ENCODE data around the gene TYRP1.

Gene TYRP1

DNA sequence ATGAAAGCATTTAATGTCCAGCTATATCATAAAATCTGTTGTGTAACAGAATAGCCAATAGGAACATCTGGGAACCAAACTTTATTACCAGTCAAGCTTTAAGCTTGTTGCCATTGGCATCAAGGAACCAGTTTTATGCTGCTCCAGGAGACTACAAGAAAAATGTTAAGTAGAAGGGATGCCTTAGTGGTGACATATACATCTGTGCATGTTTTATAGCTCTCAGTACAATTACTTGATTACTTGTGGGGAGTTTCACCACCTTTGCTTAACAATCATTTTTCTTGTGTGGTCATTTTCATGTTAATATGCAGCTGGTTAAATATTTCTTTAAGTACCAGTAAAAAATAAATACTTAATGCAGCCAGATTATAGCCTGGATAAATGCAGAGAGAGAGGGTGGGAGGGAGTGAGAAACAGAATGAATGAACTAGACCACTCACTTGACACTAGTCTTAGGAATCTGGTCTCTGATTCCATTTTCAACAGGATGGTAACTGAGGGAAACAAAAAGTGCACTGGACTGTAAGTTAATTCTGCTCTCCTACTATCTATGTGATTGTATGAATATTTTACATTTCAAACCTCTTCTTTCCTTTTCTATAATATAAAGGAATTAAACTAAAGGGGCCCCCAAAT, 45.9 kb downstream of the TYRP1 start:
- no peak overlapping the region for H3K4me3 ChIP-seq (replicated peaks; ENCODE audit: low read depth, low read length)
- TF ChIP-seq, protein P1, sequence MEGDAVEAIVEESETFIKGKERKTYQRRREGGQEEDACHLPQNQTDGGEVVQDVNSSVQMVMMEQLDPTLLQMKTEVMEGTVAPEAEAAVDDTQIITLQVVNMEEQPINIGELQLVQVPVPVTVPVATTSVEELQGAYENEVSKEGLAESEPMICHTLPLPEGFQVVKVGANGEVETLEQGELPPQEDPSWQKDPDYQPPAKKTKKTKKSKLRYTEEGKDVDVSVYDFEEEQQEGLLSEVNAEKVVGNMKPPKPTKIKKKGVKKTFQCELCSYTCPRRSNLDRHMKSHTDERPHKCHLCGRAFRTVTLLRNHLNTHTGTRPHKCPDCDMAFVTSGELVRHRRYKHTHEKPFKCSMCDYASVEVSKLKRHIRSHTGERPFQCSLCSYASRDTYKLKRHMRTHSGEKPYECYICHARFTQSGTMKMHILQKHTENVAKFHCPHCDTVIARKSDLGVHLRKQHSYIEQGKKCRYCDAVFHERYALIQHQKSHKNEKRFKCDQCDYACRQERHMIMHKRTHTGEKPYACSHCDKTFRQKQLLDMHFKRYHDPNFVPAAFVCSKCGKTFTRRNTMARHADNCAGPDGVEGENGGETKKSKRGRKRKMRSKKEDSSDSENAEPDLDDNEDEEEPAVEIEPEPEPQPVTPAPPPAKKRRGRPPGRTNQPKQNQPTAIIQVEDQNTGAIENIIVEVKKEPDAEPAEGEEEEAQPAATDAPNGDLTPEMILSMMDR (IDR thresholded peaks at IDR 0.05; ENCODE audit: insufficient read depth, low read length, poor library complexity, severe bottlenecking), result no peak
- H3K27me3 ChIP-seq (replicated peaks; ENCODE audit: control insufficient read depth, insufficient read depth, low read length), result no peaks in the 10 kb centered on the region
- DNase-seq (ENCODE audit: extremely low read depth, insufficient read length), result no peak
- H3K36me3 ChIP-seq (ENCODE audit: control insufficient read depth, insufficient read depth, low read length), result no peaks in the 10 kb centered on the region

DNA sequence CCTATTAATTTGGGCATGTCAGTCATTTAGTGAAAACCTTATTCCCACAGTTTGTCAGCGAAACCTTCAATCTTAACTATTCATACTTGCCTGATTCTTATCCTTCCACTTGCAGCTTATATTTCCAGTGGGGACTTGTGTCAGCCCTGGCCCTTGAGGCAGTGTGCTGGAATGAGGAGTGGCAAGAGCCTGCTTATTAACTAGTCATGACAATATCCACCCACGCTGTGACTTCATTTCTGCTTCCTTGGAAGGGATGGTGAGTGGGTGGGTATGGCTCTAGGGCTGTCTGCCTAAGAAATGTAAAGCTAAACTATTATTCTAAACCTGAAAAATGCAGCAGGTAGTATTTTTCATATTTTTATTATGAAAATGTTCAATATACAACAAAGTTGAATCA, 47.7 kb downstream of the TYRP1 start:
- DNase-seq (ENCODE audit: extremely low read depth, insufficient read length), result no peak
- Histone ChIP-seq H3K4me3 (replicated peaks; ENCODE audit: low read depth, low read length) (no peak overlapping the region), H3K36me3 (ENCODE audit: control insufficient read depth, insufficient read depth, low read length) (no peaks in the 10 kb centered on the region), H3K27me3 (replicated peaks; ENCODE audit: control insufficient read depth, insufficient read depth, low read length) (no peaks in the 10 kb centered on the region)
- TF ChIP-seq, protein P1 (IDR thresholded peaks at IDR 0.05; ENCODE audit: insufficient read depth, low read length, poor library complexity, severe bottlenecking), result no peak

DNA sequence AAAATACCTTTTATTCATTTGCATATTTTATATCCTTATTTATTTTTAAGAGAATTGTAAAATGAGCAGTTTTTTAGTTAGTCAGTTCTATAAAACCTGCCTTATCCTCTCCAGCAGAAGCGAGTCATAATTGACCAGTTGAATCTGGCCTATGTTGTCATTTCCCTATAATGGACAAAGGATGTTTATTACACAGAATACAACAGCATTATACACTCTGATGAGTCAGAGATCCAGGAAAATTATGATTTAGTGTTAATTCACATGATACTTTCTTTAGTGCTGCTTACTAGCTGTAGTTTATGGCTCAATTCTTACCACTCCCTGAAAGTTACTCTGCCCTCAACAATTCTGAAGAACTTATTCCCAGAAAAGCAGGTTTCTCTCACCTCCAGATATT, 54.8 kb downstream of the TYRP1 start:
- no peaks in the 10 kb centered on the region for H3K27me3 ChIP-seq (replicated peaks; ENCODE audit: control insufficient read depth, insufficient read depth, low read length)
- no peak overlapping the region for H3K4me3 ChIP-seq (replicated peaks; ENCODE audit: low read depth, low read length)
- no peaks in the 10 kb centered on the region for H3K36me3 ChIP-seq (ENCODE audit: control insufficient read depth, insufficient read depth, low read length)
- TF ChIP-seq, protein P1 (IDR thresholded peaks at IDR 0.05; ENCODE audit: insufficient read depth, low read length, poor library complexity, severe bottlenecking), result no peak
- DNase-seq (ENCODE audit: extremely low read depth, insufficient read length), result no peak

DNA sequence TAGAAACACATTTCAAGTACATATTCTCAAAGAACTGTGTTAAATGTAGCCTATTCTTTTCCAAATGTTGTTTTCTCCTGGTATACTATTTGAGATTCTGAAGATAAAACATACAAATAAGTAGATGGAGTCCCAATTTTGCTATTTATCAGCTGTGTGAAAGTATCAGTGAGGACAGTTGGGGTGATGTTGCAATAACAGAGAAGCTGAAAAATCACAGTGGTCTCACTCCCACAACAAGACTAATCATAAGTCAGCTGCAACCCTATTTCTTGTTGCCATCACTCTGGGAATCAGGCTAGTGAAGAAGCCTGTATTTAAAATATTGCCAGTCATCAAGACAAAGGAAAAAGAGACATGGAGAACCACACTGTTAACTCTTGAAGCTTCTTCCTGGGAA, 55.8 kb downstream of the TYRP1 start:
- no peaks in the 10 kb centered on the region for H3K27me3 ChIP-seq (replicated peaks; ENCODE audit: control insufficient read depth, insufficient read depth, low read length)
- H3K4me3 ChIP-seq (replicated peaks; ENCODE audit: low read depth, low read length), result no peak overlapping the region
- no peak for DNase-seq (ENCODE audit: extremely low read depth, insufficient read length)
- H3K36me3 ChIP-seq (ENCODE audit: control insufficient read depth, insufficient read depth, low read length), result no peaks in the 10 kb centered on the region
- TF ChIP-seq, protein P1 (IDR thresholded peaks at IDR 0.05; ENCODE audit: insufficient read depth, low read length, poor library complexity, severe bottlenecking), result no peak

DNA sequence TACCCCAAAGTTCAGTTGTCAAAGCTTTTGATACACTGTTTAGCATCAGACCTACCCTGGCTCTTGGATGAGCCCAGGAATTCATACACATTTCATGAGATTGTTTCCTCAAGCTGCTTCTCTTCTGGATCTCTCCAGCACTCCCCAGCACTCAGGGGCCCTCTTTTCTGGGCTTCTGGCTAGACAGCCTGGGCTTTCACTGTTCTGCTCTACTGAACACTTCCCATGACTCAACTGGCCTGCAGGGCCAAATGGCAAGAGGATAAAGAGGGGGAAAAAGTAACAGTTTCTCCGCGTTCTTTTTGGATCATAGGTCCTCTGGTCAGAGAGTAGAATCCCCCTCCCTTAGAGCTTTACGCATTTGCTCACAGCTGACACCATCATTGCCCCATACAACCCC, 60.7 kb downstream of the TYRP1 start:
- H3K4me3 ChIP-seq (replicated peaks; ENCODE audit: low read depth, low read length), result no peak overlapping the region
- DNase-seq (ENCODE audit: extremely low read depth, insufficient read length), result no peak
- TF ChIP-seq, protein P1 (IDR thresholded peaks at IDR 0.05; ENCODE audit: insufficient read depth, low read length, poor library complexity, severe bottlenecking), result no peak
- H3K36me3 ChIP-seq (ENCODE audit: control insufficient read depth, insufficient read depth, low read length), result no peaks in the 10 kb centered on the region
- H3K27me3 ChIP-seq (replicated peaks; ENCODE audit: control insufficient read depth, insufficient read depth, low read length), result no peaks in the 10 kb centered on the region

DNA sequence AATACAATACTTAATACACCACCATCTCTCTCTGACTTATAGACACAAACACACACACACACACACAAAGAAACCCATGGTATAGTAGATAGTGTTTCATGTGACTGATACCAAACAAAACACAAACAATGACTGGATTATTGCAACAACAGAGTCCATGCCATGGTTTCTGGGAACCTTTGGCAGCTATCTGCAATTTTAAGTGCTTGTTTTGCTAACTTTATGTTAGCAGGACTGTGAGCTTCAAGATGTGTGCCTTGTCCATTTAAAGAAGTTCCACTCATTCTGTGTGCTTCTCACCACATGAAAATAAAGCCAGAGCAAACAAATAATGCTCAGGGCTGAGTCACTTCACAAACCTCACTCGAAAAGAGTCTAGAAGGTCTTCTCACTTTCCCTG, 66.6 kb downstream of the TYRP1 start:
- DNase-seq (ENCODE audit: extremely low read depth, insufficient read length), result no peak
- no peaks in the 10 kb centered on the region for H3K36me3 ChIP-seq (ENCODE audit: control insufficient read depth, insufficient read depth, low read length)
- H3K4me3 ChIP-seq (replicated peaks; ENCODE audit: low read depth, low read length), result no peak overlapping the region
- TF ChIP-seq, protein P1 (IDR thresholded peaks at IDR 0.05; ENCODE audit: insufficient read depth, low read length, poor library complexity, severe bottlenecking), result no peak
- no peaks in the 10 kb centered on the region for H3K27me3 ChIP-seq (replicated peaks; ENCODE audit: control insufficient read depth, insufficient read depth, low read length)
